ENCODE results near the gene TARM1.

DNA sequence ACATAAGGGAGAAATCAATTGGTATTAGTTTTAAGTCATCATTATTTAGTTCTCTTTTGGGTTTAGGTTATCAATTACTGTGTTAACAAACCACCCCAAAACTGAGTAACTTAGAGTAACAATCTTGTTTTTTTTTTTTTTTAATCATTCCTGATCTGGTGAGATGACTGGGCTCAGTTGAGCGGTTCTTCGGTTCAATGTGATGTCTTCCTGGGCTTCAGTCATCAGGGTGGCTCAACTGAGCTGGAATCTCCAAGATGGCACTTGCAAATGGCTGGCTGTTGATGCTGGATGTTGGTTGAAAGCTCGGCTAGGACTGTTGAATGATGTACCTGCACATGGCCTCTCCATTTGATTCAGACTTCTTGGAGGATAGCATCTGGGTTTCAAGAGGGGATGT lies 3.2 kb upstream of the TARM1 start:
- TF ChIP-seq, protein P1, sequence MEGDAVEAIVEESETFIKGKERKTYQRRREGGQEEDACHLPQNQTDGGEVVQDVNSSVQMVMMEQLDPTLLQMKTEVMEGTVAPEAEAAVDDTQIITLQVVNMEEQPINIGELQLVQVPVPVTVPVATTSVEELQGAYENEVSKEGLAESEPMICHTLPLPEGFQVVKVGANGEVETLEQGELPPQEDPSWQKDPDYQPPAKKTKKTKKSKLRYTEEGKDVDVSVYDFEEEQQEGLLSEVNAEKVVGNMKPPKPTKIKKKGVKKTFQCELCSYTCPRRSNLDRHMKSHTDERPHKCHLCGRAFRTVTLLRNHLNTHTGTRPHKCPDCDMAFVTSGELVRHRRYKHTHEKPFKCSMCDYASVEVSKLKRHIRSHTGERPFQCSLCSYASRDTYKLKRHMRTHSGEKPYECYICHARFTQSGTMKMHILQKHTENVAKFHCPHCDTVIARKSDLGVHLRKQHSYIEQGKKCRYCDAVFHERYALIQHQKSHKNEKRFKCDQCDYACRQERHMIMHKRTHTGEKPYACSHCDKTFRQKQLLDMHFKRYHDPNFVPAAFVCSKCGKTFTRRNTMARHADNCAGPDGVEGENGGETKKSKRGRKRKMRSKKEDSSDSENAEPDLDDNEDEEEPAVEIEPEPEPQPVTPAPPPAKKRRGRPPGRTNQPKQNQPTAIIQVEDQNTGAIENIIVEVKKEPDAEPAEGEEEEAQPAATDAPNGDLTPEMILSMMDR (tag by site-specific recombination; IDR thresholded peaks at IDR 0.05) = no peak
- TF ChIP-seq GLIS2 (tag by site-specific recombination; IDR thresholded peaks at IDR 0.05) = no peak
- no peak for TF ChIP-seq YY1 (tag by site-specific recombination; IDR thresholded peaks at IDR 0.05)
- TF ChIP-seq ZNF223 (tag by site-specific recombination; IDR thresholded peaks at IDR 0.05) = no peak
- TF ChIP-seq HOXC10 (CRISPR knock-in tag; IDR thresholded peaks at IDR 0.05) = no peak

All from HEK293 (cell line).